ENCODE measurements around the gene AP4E1.
"Not testable (repeated sequence)": the region's sequence is repeated elsewhere in the genome, so short reads cannot be mapped to it uniquely, and the experiment has no call there.

The AP4E1 gene

DNA sequence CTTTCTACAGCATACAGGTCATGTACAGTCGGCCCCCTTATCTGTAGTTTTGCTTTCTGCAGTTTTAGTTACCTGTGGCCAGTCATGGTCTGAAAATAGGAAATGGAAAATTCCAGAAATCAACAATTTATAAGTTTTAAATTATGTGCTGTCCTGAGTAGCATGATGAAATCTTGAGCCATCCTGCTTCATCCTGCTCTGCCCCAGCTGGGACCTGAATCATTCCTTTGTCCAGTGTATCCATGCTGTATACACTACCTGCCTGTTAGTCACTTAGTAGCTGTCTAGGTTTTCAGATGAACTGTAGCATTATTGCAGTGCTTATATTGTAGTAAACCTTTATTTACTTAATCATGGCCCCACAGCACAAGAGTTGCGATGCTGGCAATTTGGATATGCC lies 44.8 kb downstream of the AP4E1 start:
- no peak for DNase-seq

GRCh38 chr15:50954837-50955236 lies 46.4 kb downstream of the AP4E1 start:
- DNase-seq = not testable (repeated sequence)

- DNase-seq = no peak
These were observed 51.2 kb downstream of the AP4E1 start for GRCh38 chr15:50959717-50960116.

- no peak for DNase-seq
These were observed 55.6 kb downstream of the AP4E1 start for GRCh38 chr15:50964075-50964474.

DNA sequence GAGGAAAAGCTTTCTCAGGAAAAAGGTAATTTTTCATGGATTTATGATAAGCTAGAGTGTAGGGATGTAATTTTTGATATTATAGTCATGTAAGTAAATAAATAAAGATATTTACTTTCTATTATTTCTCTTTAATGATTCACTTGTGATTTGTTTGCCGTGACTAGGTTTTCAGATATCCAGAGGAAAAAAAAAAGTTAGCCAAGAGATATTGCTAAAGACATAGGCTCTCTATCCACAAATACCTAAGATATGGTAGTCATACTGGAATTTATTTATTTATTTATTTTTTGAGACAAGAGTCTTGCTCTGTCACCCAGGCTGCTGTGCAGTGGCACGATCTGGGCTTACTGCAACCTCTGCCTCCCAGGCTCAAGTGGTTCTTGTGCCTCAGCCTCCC lies 59.9 kb downstream of the AP4E1 start:
- no peak for DNase-seq

GRCh38 chr15:50970524-50970923 lies 62.0 kb downstream of the AP4E1 start:
- DNase-seq = no peak

DNA sequence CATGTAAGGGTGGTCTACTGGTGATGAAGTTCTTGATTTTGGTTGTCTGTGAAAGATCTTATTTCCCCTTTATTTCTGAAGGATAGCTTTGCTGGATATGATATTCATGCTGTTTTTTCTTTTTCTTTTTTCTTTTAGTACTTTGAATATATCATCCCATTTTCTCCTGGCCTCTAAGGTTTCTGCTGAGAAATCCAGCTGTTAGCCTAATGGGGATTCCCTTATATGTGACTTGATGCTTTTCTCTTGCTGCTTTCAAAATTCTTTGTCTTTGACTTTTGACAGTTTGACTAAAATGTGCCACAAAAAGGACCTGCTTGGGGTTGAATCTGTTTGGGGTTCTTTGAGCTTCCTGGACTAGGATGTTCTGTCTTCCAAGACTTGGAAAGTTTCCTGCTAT lies 62.6 kb downstream of the AP4E1 start:
- no peak for DNase-seq

DNA sequence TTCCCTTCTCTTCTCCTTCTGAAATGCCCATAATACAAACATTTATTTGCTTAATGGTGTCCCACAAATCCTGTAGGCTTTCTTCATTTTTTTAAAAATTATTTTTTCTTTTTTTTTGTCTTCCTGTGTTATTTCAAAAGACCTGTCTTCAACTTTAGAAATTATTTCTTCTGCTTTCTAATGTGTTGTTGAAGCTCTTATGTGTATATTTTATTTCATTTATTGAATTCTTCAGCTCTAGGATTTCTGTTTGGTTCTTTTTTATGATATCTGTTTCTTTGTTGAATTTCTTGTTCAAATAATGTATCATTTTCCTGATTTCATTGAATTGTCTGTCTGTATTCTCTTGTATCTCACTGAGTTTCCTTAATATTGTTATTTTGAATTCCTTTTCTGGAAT lies 63.1 kb downstream of the AP4E1 start:
- DNase-seq = no peak

- no peak for DNase-seq
These were observed 65.1 kb downstream of the AP4E1 start for GRCh38 chr15:50973605-50974004.

DNA sequence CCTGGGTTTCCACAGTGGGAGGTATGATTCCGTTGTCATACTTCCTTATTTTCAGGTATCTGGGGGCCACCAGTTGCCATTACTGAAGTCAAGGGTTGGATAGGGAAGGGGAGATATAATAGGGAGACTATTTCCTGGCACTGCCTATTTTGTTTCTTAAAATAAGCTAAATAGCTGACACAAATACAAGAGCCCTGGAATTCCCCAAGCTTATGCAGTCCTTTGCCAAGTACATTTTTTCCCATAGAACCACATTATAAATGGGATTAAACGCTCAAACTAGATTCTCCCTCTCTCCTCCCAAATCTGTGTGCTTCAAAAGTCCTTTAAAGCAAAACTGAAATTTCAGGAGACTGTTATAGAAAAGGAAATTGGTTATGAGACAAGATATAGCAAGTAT lies 68.7 kb downstream of the AP4E1 start:
- DNase-seq = no peak

DNA sequence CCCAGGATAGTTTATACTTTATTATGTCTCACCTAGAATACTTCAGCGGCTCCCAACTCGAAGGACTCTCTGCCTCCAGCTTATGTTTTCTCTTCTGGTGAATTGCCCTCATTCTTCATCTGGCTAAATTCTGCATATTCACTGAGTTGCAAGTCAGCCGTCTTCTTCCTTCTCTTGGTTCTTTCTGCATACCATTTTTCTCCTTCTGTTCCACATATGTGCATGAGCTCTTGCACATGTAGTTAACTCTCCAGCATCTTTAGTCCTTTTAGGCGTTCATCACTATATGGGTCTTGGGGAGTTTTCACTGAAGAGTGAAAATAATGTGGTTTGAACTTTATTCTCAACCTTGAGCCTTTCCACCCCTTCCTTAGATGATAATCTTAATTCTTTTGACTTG lies 70.1 kb downstream of the AP4E1 start:
- no peak for DNase-seq

- DNase-seq = no peak
These were observed 70.6 kb downstream of the AP4E1 start for GRCh38 chr15:50979041-50979440.

GRCh38 chr15:50993598-50993997 lies 85.1 kb downstream of the AP4E1 start:
- DNase-seq = no peak

DNA sequence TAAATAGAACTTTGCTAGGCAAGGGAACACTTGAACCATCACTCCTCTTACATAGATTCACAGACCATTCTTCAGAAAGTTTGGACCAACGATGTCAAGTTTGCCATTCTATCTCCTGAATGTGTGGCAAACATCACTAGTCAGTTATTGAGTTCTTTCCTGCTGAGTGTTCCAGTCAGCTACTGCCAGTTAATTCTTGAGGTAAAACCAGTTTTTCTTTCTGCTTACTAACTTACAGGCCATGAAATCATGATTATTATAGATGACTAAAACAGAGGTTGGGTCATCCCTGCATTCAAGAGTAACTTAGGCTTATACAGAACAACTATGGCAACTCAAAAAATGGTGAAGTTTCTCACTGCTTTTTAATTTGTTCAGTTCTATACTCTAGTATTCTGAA lies 88.2 kb downstream of the AP4E1 start:
- DNase-seq = no peak

DNA sequence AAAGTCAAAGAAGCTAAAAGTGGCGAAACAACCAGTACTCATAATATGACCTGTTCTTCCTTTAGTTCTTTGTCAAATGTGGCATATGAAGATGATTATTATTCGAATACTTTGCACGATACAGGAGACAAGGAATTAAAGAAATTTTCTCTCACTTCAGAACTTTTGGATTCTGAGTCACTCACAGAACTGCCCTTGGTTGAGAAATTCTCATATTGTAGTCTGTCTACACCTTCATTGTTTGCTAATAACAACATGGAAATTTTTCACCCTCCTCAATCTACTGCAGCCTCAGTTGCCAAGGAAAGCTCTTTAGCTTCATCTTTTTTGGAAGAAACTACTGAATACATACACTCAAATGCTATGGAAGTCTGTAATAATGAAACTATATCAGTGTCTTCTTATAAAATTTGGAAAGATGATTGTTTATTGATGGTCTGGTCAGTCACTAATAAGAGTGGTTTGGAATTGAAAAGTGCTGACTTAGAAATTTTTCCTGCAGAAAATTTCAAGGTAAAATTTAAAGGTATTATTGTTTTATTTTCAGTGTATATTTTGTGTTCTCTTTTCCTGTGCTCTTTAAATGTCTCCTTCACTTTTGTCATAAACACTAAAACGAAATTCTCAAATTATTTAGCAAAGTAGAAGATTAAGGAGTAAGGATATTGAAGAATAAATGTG lies 89.0 kb downstream of the AP4E1 start:
- no peak for DNase-seq

GRCh38 chr15:51004103-51004551 lies 95.6 kb downstream of the AP4E1 start:
- DNase-seq = no peak

DNA sequence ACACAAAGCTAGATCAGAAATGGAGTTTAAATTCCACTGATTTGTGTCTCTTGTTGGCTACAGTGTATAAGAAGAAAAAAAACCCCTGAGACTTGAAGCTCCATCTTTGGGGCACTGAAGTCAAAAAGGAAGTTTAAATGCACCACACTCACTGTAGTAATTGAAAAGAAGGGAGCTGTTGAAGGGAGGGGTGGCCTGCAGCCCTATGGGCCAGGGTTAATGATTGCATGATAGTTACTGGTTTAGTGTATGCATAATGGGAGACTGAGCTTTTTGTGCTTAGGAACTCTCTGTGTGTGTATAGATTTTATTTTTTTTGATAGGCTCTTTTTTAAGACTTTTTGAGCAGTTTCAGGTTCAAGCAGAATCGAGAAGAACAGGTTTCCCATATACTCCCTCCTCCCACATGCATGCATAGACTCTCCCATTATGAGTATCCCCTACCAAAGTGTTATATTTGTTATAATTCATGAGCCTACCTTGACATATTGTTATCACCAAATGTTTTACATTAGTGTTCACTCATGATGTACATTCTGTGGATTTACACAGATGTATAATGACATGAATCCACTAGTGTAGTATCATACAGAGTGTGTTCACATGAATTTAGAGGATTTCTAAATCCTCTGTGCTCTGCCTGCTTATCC lies 98.0 kb downstream of the AP4E1 start:
- DNase-seq = no peak

- DNase-seq = no peak
These were observed 98.7 kb downstream of the AP4E1 start for GRCh38 chr15:51007131-51007666.

GRCh38 chr15:51011212-51011611 lies 102.7 kb downstream of the AP4E1 start:
- DNase-seq = no peak

GRCh38 chr15:51016615-51017014 lies 108.1 kb downstream of the AP4E1 start:
- DNase-seq = no peak

- no peak for DNase-seq
These were observed 113.7 kb downstream of the AP4E1 start for GRCh38 chr15:51022206-51022605.

GRCh38 chr15:51023499-51023898 lies 115.0 kb downstream of the AP4E1 start:
- no peak for DNase-seq

DNA sequence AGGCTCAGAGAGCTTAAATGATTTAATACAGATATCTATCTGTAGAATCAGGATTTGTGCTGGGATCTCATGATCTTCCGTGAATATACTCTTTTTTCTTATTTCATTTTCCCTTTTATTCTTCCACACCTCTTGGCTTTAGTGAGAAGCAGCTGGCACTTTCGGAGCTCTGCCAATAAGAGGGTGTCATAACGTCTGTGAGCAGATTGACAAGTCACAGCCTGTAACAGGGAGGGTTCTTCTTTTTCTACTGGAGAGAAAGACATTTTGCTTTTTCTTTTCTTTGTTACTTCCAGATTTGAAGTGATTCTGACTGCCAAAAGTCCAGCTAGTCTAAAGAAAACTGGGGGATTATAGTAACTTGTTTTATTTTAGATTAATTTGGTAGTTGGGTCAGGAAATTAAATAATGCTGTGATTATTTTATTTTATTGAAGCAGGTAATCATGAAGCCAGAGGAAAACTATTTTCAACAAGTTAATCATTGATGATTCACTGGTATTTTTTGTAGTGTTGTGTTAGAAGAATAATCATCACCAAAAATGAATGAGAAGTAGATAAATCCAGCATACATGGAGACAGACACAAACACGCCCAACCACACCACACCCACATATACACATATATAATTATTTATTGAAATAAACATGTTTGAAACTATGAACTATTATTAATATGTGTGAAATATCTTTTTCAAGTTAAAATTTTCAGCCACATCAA lies 116.4 kb downstream of the AP4E1 start:
- DNase-seq = no peak

DNA sequence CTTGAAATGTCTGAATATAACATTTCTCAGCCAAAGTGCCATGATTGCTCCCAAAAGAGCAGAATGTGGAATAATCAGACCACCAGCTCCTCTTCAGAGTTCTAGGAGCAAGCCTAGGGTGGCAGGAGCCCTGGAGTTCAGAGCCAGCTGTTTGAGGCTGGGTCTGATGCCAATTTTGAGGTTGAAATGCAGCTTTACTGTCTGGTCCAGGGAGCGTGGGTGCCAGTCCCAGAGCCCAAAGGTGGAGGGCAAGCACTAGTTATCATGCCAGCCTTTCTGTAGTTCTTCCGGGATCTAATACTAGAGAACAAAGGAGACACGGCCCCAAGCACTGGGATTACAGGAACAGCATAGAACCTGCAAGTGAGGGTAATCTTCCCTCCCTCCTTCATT lies 117.0 kb downstream of the AP4E1 start:
- no peak for DNase-seq
